Liver (tissue), 9 donors: ENCODE data around the gene CPNE4. TPM values are rescaled to one million over a fixed set of nuclear protein-coding genes. Genes with fewer than 3 reads are reported as not detected.

Source experiments
- DNase-seq: peaks from one replicate; pipeline ENCODE4 v3.0.0-alpha.2; 2017; ENCODE audit warnings: low spot score
- H3K27ac ChIP-seq, 2 donors: one replicate each; pipeline ENCODE4 v1.7.0; 2013; ENCODE audit warnings: inconsistent platforms in 2 of 2, low read length in 2 of 2, control low read depth in 1 of 2, low read depth in 1 of 2, mild to moderate bottlenecking in 1 of 2
- H3K27me3 ChIP-seq, 4 donors: one replicate each; pipeline versions ENCODE4 v1.6.1 to v1.7.0; 2013; ENCODE audit warnings: low read length in 3 of 4, inconsistent platforms in 1 of 4, mild to moderate bottlenecking in 1 of 4, moderate library complexity in 1 of 4; ENCODE audit not compliant: control insufficient read depth in 4 of 4, insufficient read depth in 4 of 4
- H3K36me3 ChIP-seq, 4 donors: one replicate each; pipeline versions ENCODE4 v1.6.1 to v1.7.0; 2013; ENCODE audit warnings: low read length in 3 of 4, mild to moderate bottlenecking in 3 of 4, low read depth in 1 of 4, moderate library complexity in 1 of 4; ENCODE audit not compliant: control insufficient read depth in 4 of 4, insufficient read depth in 3 of 4
- H3K4me1 ChIP-seq, 4 donors: one replicate each; pipeline versions ENCODE4 v1.6.1 to v1.7.0; 2013; ENCODE audit warnings: low read length in 3 of 4, mild to moderate bottlenecking in 3 of 4, moderate library complexity in 1 of 4; ENCODE audit not compliant: control insufficient read depth in 4 of 4, insufficient read depth in 4 of 4
- H3K4me3 ChIP-seq, 3 donors: one replicate each; pipeline versions ENCODE4 v1.6.1 to v1.7.0; 2013; ENCODE audit warnings: low read length in 3 of 3, control low read depth in 1 of 3, low read depth in 1 of 3, mild to moderate bottlenecking in 1 of 3
- H3K9ac ChIP-seq, 2 donors: one replicate each; pipeline ENCODE4 v1.7.0; 2013; ENCODE audit warnings: low read length in 2 of 2, mild to moderate bottlenecking in 2 of 2, moderate library complexity in 2 of 2, control low read depth in 1 of 2, low read depth in 1 of 2
- H3K9me3 ChIP-seq, 4 donors: one replicate each; pipeline versions ENCODE4 v1.6.1 to v1.7.0; 2013; ENCODE audit warnings: low read length in 3 of 4; ENCODE audit not compliant: control insufficient read depth in 4 of 4
- ATF3 ChIP-seq: IDR thresholded peaks from 2 replicates; pipeline ENCODE4 v1.6.1; 2016; ENCODE audit warnings: antibody characterized with exemption
- CTCF ChIP-seq: fragments of 150-350 bp; IDR thresholded peaks from 2 replicates; pipeline ENCODE4 v1.5.1; 2017; ENCODE audit warnings: improper control_type of control experiment, low read depth, low read length; ENCODE audit not compliant: missing input control
- EGR1 ChIP-seq, 2 donors: IDR thresholded peaks; 2 replicates each; pipeline ENCODE4 v1.6.1; 2016 to 2018; ENCODE audit warnings: antibody characterized with exemption in 2 of 2, low read depth in 2 of 2
- FOXA1 ChIP-seq: IDR thresholded peaks from 2 replicates; pipeline ENCODE4 v1.6.1; 2016; ENCODE audit warnings: antibody characterized with exemption
- FOXA2 ChIP-seq: IDR thresholded peaks from 2 replicates; pipeline ENCODE4 v1.6.1; 2016; ENCODE audit warnings: antibody characterized with exemption
- GABPA ChIP-seq, 2 donors: IDR thresholded peaks in 1 of 2; conservative IDR thresholded peaks in 1 of 2; 2 replicates each; pipeline ENCODE4 v1.6.1; 2016; ENCODE audit warnings: antibody characterized with exemption in 2 of 2, mild to moderate bottlenecking in 1 of 2, moderate library complexity in 1 of 2
- HNF4A ChIP-seq, 2 donors: conservative IDR thresholded peaks; 2 replicates each; pipeline ENCODE4 v1.6.1; 2016; ENCODE audit warnings: antibody characterized with exemption in 2 of 2, mild to moderate bottlenecking in 2 of 2
- HNF4G ChIP-seq: IDR thresholded peaks from 2 replicates; pipeline ENCODE4 v1.6.1; 2016; ENCODE audit warnings: antibody characterized with exemption
- MAX ChIP-seq: IDR thresholded peaks from 2 replicates; pipeline ENCODE4 v1.6.1; 2016; ENCODE audit warnings: antibody characterized with exemption
- NR2F2 ChIP-seq: IDR thresholded peaks from 2 replicates; pipeline ENCODE4 v1.6.1; 2016; ENCODE audit warnings: antibody characterized with exemption
- REST ChIP-seq: IDR thresholded peaks from 2 replicates; pipeline ENCODE4 v1.6.1; 2016; ENCODE audit warnings: antibody characterized with exemption, mild to moderate bottlenecking
- SP1 ChIP-seq: IDR thresholded peaks from 2 replicates; pipeline ENCODE4 v1.6.1; 2018; ENCODE audit warnings: antibody characterized with exemption, mild to moderate bottlenecking
- TAF1 ChIP-seq: conservative IDR thresholded peaks from 2 replicates; pipeline ENCODE4 v1.6.1; 2016; ENCODE audit warnings: antibody characterized with exemption, mild to moderate bottlenecking
- YY1 ChIP-seq: IDR thresholded peaks from 2 replicates; pipeline ENCODE4 v1.6.1; 2016; ENCODE audit warnings: antibody characterized with exemption, mild to moderate bottlenecking
- ZBTB33 ChIP-seq: IDR thresholded peaks from 2 replicates; pipeline ENCODE4 v1.6.1; 2016; ENCODE audit warnings: antibody characterized with exemption
- WGBS: extraction: QIAGEN DNeasy Blood & Tissue Kit; methylation state at CpG from one replicate; pipeline ENCODE4 v1.1.7; 2013; 5-methylcytosine and 5-hydroxymethylcytosine counted together
- polyA plus RNA-seq, 2 donors: library from polyadenylated mRNA; stranded (reverse) in 1 of 2; unstranded in 1 of 2; fragments of 200-250 nt in 1 of 2; fragments of >200 nt in 1 of 2; fragmentation: Nextera tagmentation in 1 of 2; extraction: Ambion mirVana in 1 of 2; gene quantifications; one replicate each; pipeline versions ENCODE4 v1.2.1 to v1.2.3, GENCODE V29; 2013 to 2015
- total RNA-seq, 2 donors: library from RNA; depleted of rRNA; stranded (reverse); fragments of >200 nt; gene quantifications; one replicate each; pipeline ENCODE4 v1.2.3, GENCODE V29; 2014
- donor health status: healthy.
- donor health status: healthy.
- donor health status: healthy.
- donor health status: healthy.
- donor health status: healthy.

Gene CPNE4
- total and polyA plus RNA-seq, 4 donors: under 0.01 to 0.03 TPM; not detected in 2

GRCh38 chr3:131591394-131592014, 443.3 kb downstream of the CPNE4 start:
- TF ChIP-seq EGR1 (IDR thresholded peaks at IDR 0.05; ENCODE audit: low read depth in 2 of 2) (no peak), MAX (no peak), ATF3 (no peak), ZBTB33 (no peak), YY1 (no peak), FOXA1 (no peak), TAF1 (no peak), HNF4G (no peak), REST (no peak), FOXA2 (no peak), SP1 (no peak), NR2F2 (no peak)
- no peaks in the 10 kb centered on the region for H3K9me3 ChIP-seq
- 56% methylated on average over 1 of the region's 1 CpG for WGBS
- DNase-seq: no peak
- no peaks in the 10 kb centered on the region for H3K27me3 ChIP-seq
- no peak overlapping the region for H3K27ac ChIP-seq
- no peak overlapping the region for H3K9ac ChIP-seq
- no peak overlapping the region for H3K4me3 ChIP-seq
- no peaks in the 10 kb centered on the region for H3K36me3 ChIP-seq
- H3K4me1 ChIP-seq: no peaks in the 10 kb centered on the region

GRCh38 chr3:131586277-131586676, 448.5 kb downstream of the CPNE4 start:
- H3K4me3 ChIP-seq: no peak overlapping the region
- DNase-seq: no peak
- H3K4me1 ChIP-seq: no peaks in the 10 kb centered on the region
- H3K27me3 ChIP-seq: no peaks in the 10 kb centered on the region
- H3K27ac ChIP-seq: no peak overlapping the region
- no peaks in the 10 kb centered on the region for H3K9me3 ChIP-seq
- TF ChIP-seq HNF4G: no peak
- no peak for TF ChIP-seq GABPA (IDR thresholded peaks at IDR 0.05 in 1 of 2, conservative IDR thresholded peaks at IDR 0.05 in 1 of 2)
- TF ChIP-seq MAX: no peak
- TF ChIP-seq YY1: no peak
- TF ChIP-seq CTCF: no peak
- TF ChIP-seq ZBTB33: no peak
- no peak for TF ChIP-seq FOXA2
- no peak for TF ChIP-seq HNF4A (conservative IDR thresholded peaks at IDR 0.05)
- no peak overlapping the region for H3K9ac ChIP-seq
- no peaks in the 10 kb centered on the region for H3K36me3 ChIP-seq
